Chondrocyte (in vitro differentiated cells): ENCODE results near the gene RIMS4. TPM values are rescaled to one million over a fixed set of nuclear protein-coding genes. Genes with fewer than 3 reads are reported as not detected.
"Not testable (repeated sequence)": the region's sequence is repeated elsewhere in the genome, so short reads cannot be mapped to it uniquely, and the experiment has no call there.

ENCODE experiments used
- DNase-seq: peaks from one replicate; pipeline ENCODE4 v3.0.0; 2021; ENCODE audit warnings: mixed read lengths, low spot score
- H3K27ac Mint-ChIP-seq: one replicate; pipeline ENCODE4 v1.8.0; 2021; ENCODE audit warnings: mild to moderate bottlenecking, moderate library complexity, mixed read lengths; ENCODE audit not compliant: unreplicated experiment
- H3K27me3 Mint-ChIP-seq: 2 replicates; pipeline ENCODE4 v1.8.0; 2021; ENCODE audit warnings: low read depth, mixed read lengths
- H3K36me3 Mint-ChIP-seq: 2 replicates; pipeline ENCODE4 v1.8.0; 2021; ENCODE audit warnings: low read depth, mixed read lengths
- H3K4me1 Mint-ChIP-seq: 2 replicates; pipeline ENCODE4 v1.8.0; 2021; ENCODE audit warnings: low read depth, mild to moderate bottlenecking, mixed read lengths
- H3K4me3 Mint-ChIP-seq: one replicate; pipeline ENCODE4 v1.8.0; 2021; ENCODE audit warnings: mild to moderate bottlenecking, moderate library complexity, mixed read lengths; ENCODE audit not compliant: unreplicated experiment
- H3K9me3 Mint-ChIP-seq: 2 replicates; pipeline ENCODE4 v1.8.0; 2021; ENCODE audit warnings: low read depth, mixed read lengths
- total RNA-seq: library from RNA; stranded (reverse); gene quantifications from 3 replicates; pipeline ENCODE4 v1.2.1, GENCODE V29; 2021
- TF ChIP-seq, protein P1 (sequence below): fragments of 200-600 bp; sonication (generic); IDR thresholded peaks from 2 replicates; pipeline ENCODE4 v1.5.0; 2021; ENCODE audit warnings: antibody characterized with exemption, mild to moderate bottlenecking, moderate library complexity

The RIMS4 gene
- total RNA-seq, 1 donor from 2014 or later: 2.1 TPM

DNA sequence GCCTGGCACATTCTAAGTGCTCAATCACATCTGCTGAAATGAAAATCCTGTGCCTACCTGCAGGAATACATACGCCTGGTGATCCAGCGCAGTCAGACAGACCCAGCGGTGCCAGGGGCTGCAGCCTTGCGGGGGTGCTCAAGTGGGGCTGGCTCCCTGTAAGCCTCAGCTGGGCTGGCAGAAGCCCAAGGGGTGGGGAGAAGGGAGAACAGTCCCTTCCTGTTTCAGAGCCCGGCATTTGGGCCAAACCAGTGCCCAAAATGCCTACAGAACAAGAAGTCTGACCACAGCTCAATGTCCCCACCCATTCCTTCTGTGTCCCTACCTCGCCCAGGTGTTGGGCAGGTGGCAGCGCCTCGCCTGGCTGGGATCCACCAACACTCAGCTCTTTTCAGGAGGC is 42.1 kb downstream of the RIMS4 start:
- Mint-ChIP-seq H3K4me1 (no peaks in the 10 kb centered on the region), H3K27me3 (peaks cover 44% of the 10 kb centered on the region), H3K9me3 (no peaks in the 10 kb centered on the region), H3K36me3 (no peaks in the 10 kb centered on the region), H3K4me3 (no peak overlapping the region), H3K27ac (no peak overlapping the region)
- no peak for DNase-seq
- TF ChIP-seq, protein P1, sequence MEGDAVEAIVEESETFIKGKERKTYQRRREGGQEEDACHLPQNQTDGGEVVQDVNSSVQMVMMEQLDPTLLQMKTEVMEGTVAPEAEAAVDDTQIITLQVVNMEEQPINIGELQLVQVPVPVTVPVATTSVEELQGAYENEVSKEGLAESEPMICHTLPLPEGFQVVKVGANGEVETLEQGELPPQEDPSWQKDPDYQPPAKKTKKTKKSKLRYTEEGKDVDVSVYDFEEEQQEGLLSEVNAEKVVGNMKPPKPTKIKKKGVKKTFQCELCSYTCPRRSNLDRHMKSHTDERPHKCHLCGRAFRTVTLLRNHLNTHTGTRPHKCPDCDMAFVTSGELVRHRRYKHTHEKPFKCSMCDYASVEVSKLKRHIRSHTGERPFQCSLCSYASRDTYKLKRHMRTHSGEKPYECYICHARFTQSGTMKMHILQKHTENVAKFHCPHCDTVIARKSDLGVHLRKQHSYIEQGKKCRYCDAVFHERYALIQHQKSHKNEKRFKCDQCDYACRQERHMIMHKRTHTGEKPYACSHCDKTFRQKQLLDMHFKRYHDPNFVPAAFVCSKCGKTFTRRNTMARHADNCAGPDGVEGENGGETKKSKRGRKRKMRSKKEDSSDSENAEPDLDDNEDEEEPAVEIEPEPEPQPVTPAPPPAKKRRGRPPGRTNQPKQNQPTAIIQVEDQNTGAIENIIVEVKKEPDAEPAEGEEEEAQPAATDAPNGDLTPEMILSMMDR: no peak

DNA sequence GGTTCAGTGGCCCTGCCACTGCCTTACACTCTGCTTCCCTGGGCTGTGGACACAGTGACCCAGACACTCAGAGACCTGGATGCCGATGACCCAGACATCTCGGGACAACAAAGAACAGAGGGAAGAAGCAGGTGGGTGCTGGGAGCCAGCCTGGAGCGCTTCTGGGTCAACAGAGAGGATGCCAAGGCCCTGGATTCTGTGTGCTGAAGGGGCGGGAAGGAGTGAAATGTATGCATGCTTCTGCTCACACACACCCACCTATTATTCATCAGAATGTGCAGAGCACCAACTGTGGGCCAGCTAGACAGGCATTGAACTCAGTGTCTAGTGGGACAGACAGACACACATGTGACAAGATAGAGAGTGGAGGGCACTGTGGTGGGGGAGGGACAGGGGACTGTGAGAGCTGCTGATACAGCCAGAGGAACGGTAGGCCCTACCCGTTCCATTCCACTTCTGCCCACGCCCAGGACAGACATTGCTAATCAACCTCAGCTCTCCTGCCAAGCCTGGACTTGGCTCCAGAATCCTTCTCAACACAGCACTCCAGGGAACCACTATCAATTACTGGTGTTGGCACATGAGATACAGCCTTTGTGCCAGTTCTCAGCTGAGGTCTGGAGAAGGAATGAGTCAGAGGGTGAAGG is 44.5 kb downstream of the RIMS4 start:
- Mint-ChIP-seq H3K9me3 (no peaks in the 10 kb centered on the region), H3K36me3 (no peaks in the 10 kb centered on the region), H3K4me3 (no peak overlapping the region), H3K27ac (no peak overlapping the region), H3K4me1 (no peaks in the 10 kb centered on the region), H3K27me3 (peaks cover 33% of the 10 kb centered on the region)
- TF ChIP-seq, protein P1: no peak
- DNase-seq: peak; percentile 15

DNA sequence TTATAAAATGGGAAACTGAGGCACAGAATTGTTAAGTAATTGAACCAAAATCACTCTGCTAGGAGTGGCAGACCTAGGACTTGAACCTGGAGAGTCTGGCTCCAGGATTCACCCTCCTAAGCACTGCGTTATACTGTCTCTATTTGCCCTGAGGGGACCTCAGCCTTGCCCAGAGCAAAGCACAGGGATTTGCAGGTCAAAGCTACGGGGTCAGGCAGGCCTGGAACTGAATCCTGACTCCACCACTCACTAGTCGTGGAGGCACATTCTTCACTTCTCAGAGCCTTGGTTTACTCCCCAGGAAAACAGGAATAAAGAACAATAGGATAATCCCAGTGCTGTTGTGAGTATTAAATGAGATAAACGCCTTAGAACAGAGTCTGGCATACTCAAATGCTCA is 45.3 kb downstream of the RIMS4 start:
- Mint-ChIP-seq H3K9me3 (no peaks in the 10 kb centered on the region), H3K4me1 (no peaks in the 10 kb centered on the region), H3K4me3 (no peak overlapping the region), H3K36me3 (no peaks in the 10 kb centered on the region), H3K27ac (no peak overlapping the region), H3K27me3 (peaks cover 31% of the 10 kb centered on the region)
- DNase-seq: no peak
- TF ChIP-seq, protein P1: no peak

DNA sequence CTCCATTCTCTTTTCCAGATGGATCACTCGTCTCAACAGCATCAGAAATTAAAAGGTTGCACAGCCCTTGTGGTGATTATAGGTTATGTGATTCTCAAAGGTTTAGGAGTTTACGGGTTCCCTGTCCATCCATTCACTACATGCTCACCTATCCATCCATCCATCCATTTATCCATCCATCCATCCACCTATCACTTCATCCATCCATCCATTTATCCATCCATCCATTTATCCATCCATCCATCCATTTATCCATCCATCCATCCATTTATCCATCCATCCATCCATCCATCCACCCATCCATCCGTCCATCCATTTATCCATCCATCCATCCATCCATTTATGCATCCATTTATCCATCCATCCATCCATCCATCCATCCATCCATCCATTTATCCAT is 46.5 kb downstream of the RIMS4 start:
- not testable (repeated sequence) for H3K36me3 Mint-ChIP-seq, H3K4me1 Mint-ChIP-seq, H3K9me3 Mint-ChIP-seq, H3K27ac Mint-ChIP-seq, H3K4me3 Mint-ChIP-seq, DNase-seq
- H3K27me3 Mint-ChIP-seq: peaks cover 31% of the 10 kb centered on the region

DNA sequence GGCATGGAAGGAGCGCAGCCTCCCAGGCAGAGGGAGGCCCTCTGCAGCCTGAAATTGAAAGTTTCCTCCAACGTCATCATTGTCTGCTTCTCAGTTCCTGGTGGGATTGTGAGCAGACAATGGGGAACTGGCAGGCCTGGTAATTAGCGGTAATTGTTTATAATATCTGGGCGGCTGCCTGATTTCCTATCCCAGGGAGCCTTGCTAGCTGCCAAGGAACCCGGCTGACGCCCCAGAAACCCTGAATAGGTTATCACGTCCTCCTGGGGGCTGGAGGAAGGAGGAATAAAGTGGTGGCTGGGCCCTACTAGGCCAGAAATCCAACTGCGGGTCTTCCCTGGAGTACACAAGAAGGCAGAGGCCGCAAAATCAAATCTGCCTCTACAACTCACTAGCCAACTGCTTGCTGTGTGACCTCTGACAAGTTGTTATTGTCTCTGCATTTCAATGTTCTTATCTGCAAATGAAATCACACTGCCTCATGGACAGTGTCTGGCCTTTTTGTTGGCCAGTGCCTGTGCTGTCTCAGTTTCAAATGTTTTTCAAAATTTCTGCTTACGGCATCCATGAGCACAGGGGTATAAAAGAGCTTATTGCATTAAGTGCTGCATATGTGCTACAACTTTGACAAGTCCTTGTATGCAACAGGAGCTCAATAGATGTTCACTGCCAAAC is 47.7 kb downstream of the RIMS4 start:
- Mint-ChIP-seq H3K9me3 (no peaks in the 10 kb centered on the region), H3K36me3 (no peaks in the 10 kb centered on the region), H3K27me3 (peaks cover 33% of the 10 kb centered on the region), H3K27ac (no peak overlapping the region), H3K4me1 (no peaks in the 10 kb centered on the region), H3K4me3 (no peak overlapping the region)
- no peak for DNase-seq
- TF ChIP-seq, protein P1: no peak

DNA sequence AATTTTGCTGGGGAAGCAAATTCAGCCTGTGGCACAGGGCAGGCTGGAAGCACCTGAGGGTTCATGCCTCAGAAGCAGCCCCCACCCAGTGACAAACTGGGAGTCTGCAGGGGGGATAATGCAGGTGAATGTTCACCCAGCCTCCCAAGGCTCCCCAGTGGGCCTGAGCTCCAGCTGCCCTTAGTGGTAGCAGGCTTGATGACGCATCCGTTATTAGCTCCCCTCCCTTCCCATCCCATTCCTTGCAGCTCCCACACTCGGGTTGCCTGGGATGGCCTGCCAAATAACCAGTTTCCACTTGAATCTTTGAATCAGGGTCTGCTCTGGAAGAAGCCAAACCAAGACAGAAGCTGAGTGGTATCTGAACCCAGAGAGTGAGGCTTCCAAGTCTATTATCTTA is 48.9 kb downstream of the RIMS4 start:
- TF ChIP-seq, protein P1: no peak
- Mint-ChIP-seq H3K27ac (no peak overlapping the region), H3K27me3 (peaks cover 38% of the 10 kb centered on the region), H3K4me3 (no peak overlapping the region), H3K4me1 (no peaks in the 10 kb centered on the region), H3K36me3 (no peaks in the 10 kb centered on the region), H3K9me3 (no peaks in the 10 kb centered on the region)
- no peak for DNase-seq
